Lung (tissue), 12 donors: Measurements from ENCODE around the gene DDX60. TPM values are rescaled to one million over a fixed set of nuclear protein-coding genes. Genes with fewer than 3 reads are reported as not detected.

Source experiments
- ATAC-seq: fragments of 200-7000 bp; cut with Tn5 transposase; one replicate; pipeline ENCODE4 v1.9.1; 2020; ENCODE audit warnings: moderate number of reproducible peaks; ENCODE audit not compliant: insufficient read depth, low FRiP score
- DNase-seq, 3 donors: peaks; one replicate each; pipeline ENCODE4 v3.0.0-alpha.2; 2013 to 2017
- H3K27ac ChIP-seq, 2 donors: one replicate each; pipeline ENCODE4 v1.5.1; 2013; ENCODE audit warnings: mild to moderate bottlenecking in 2 of 2, moderate library complexity in 2 of 2, control low read depth in 1 of 2, inconsistent platforms in 1 of 2, low read depth in 1 of 2, low read length in 1 of 2
- H3K27me3 ChIP-seq, 3 donors: one replicate each; pipeline ENCODE4 v1.5.1; 2013; ENCODE audit warnings: low read length in 2 of 3; ENCODE audit not compliant: control insufficient read depth in 3 of 3, insufficient read depth in 3 of 3
- H3K36me3 ChIP-seq, 4 donors: one replicate each; pipeline ENCODE4 v1.5.1; 2013; ENCODE audit warnings: low read length in 4 of 4, mild to moderate bottlenecking in 1 of 4, moderate library complexity in 1 of 4; ENCODE audit not compliant: control insufficient read depth in 4 of 4, insufficient read depth in 4 of 4
- H3K4me1 ChIP-seq, 5 donors: one replicate each; pipeline ENCODE4 v1.5.1; 2013; ENCODE audit warnings: low read length in 5 of 5, mild to moderate bottlenecking in 2 of 5, moderate library complexity in 1 of 5; ENCODE audit not compliant: control insufficient read depth in 5 of 5, insufficient read depth in 5 of 5
- H3K4me3 ChIP-seq: one replicate; pipeline ENCODE4 v1.5.1; 2013; ENCODE audit warnings: mild to moderate bottlenecking, control low read depth, moderate library complexity
- H3K9ac ChIP-seq, 2 donors: one replicate each; pipeline ENCODE4 v1.5.1; 2013; ENCODE audit warnings: low read length in 2 of 2, control low read depth in 1 of 2; ENCODE audit not compliant: insufficient read depth in 1 of 2
- H3K9me3 ChIP-seq, 4 donors: one replicate each; pipeline ENCODE4 v1.5.1; 2013; ENCODE audit warnings: low read length in 3 of 4, mild to moderate bottlenecking in 1 of 4, moderate library complexity in 1 of 4; ENCODE audit not compliant: control insufficient read depth in 4 of 4, insufficient read depth in 3 of 4
- WGBS, 2 donors: extraction: QIAGEN DNeasy Blood & Tissue Kit; methylation state at CpG; one replicate each; pipeline ENCODE4 v1.1.7; 2013; 5-methylcytosine and 5-hydroxymethylcytosine counted together
- polyA plus RNA-seq, 2 donors: library from polyadenylated mRNA; stranded (reverse); fragments of 200-250 nt; gene quantifications; one replicate each; pipeline ENCODE4 v1.2.1, GENCODE V29; 2013
- total RNA-seq, 2 donors: library from RNA; depleted of rRNA in 1 of 2; stranded (reverse); fragments of >200 nt in 1 of 2; gene quantifications; one replicate each; pipeline ENCODE4 v1.2.1, GENCODE V29; 2014 to 2021
- TF ChIP-seq, protein P1 (sequence below): IDR thresholded peaks from 2 replicates; pipeline ENCODE4 v1.5.1; 2012; ENCODE audit warnings: mild to moderate bottlenecking; ENCODE audit errors: control extremely low read depth, extremely low read depth
- donor health status: control.
- donor health status: control.
- donor health status: Bipolar disorder and iron deficiency.
- donor health status: healthy.
- donor health status: DM: yes; HTN: yes; CAD: no.

DDX60 gene
- total and polyA plus RNA-seq, 4 donors: 2.6 to 47.0 (median 14.6) TPM

DNA sequence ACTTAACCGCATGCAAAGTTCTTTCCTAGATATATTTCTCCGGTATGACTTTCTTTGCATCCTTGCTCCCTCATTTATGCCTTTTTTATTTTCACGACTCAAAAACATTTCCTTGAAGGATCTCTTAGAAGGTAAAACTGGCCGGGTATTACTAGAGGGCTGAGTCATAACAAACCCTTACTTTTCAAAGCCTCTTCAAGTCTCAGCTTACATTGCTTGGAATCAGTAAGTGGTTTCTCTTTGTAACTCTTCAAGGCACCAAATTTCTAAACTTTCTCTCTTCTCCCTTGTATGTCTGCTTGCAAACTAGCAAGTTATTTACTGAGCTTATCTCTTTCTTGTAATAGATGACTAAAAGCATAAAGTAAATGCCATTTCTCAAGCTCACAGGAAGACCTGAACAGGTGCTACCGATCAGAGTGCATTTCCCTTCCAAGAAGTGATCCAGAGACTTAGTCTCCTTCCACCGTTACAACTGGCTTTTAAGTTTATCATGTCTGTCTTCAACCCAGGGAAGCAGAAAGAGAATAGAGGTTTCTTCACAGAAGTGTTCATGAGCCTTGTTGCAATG lies 150.8 kb downstream of the DDX60 start:
- H3K9me3 ChIP-seq: no peaks in the 10 kb centered on the region
- WGBS, 2 donors: 68 to 75% methylated on average over 6 of the region's 6 CpGs
- H3K4me1 ChIP-seq: no peaks in the 10 kb centered on the region
- TF ChIP-seq, protein P1, sequence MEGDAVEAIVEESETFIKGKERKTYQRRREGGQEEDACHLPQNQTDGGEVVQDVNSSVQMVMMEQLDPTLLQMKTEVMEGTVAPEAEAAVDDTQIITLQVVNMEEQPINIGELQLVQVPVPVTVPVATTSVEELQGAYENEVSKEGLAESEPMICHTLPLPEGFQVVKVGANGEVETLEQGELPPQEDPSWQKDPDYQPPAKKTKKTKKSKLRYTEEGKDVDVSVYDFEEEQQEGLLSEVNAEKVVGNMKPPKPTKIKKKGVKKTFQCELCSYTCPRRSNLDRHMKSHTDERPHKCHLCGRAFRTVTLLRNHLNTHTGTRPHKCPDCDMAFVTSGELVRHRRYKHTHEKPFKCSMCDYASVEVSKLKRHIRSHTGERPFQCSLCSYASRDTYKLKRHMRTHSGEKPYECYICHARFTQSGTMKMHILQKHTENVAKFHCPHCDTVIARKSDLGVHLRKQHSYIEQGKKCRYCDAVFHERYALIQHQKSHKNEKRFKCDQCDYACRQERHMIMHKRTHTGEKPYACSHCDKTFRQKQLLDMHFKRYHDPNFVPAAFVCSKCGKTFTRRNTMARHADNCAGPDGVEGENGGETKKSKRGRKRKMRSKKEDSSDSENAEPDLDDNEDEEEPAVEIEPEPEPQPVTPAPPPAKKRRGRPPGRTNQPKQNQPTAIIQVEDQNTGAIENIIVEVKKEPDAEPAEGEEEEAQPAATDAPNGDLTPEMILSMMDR: no peak
- H3K27me3 ChIP-seq: no peaks in the 10 kb centered on the region
- H3K4me3 ChIP-seq: no peak overlapping the region
- no peak overlapping the region for H3K27ac ChIP-seq
- peak in 2 of 3 donors; percentile 8 to 53 for DNase-seq
- H3K9ac ChIP-seq: no peak overlapping the region
- peak; percentile 77 for ATAC-seq
- H3K36me3 ChIP-seq: no peaks in the 10 kb centered on the region

Other genes starting within 250 kb of the DDX60 start
- gene ANXA10, start 226.2 kb downstream of the DDX60 start, total RNA-seq: not detected
- under 1 TPM in 1 of 2 donors, not detected in 1; 0.64 TPM for gene ANXA10, start 226.2 kb downstream of the DDX60 start, polyA plus RNA-seq
- 10 to 100 TPM; 28.0 to 32.2 TPM for gene DDX60L, start 161.7 kb upstream of the DDX60 start, total RNA-seq
- gene DDX60L, start 161.7 kb upstream of the DDX60 start, polyA plus RNA-seq: 10 to 100 TPM; 16.1 to 30.7 TPM
- 100 to 1,000 TPM in 1 of 2 donors, 10 to 100 TPM in 1; 94.7 to 139 TPM for gene PALLD, start 178.3 kb upstream of the DDX60 start, total RNA-seq
- gene PALLD, start 178.3 kb upstream of the DDX60 start, polyA plus RNA-seq: 10 to 100 TPM; 20.7 to 31.2 TPM